GM21381 (cell line): ENCODE measurements around the gene SPRR3.

ENCODE experiments used
- ATAC-seq: cut with Tn5 transposase; IDR thresholded peaks from one replicate; pipeline ENCODE4 v1.9.1; 2021; ENCODE audit warnings: mild to moderate bottlenecking, moderate library complexity; ENCODE audit not compliant: unreplicated experiment

Gene SPRR3

GRCh38 chr1:153001382-153001781 lies at the start of gene SPRR3:
TSS of gene SPRR3 (plus strand) at chr1:153001749. CDS start at chr1:153003021, 1,272 bp downstream.
- no peak for ATAC-seq

DNA sequence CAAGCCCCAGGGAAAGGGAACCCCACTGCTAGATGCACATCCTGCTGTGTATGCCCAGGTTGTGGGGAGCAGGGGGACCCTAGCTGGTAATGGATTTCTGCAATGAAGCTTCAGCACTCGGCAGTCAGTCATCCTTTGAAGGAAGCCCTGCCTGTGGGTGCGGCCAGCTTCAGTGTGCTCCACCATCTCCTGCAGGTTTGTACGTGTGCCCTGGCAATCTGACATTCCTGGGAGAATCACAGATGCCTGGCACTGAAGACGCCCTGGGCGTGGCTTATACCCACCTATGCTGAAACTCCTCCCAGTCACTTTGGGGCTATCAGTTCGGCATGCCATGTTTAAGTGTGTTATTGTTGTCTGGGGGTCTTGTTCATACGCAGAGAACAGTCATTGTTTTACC lies 47.8 kb upstream of the SPRR3 start:
- no peak for ATAC-seq

DNA sequence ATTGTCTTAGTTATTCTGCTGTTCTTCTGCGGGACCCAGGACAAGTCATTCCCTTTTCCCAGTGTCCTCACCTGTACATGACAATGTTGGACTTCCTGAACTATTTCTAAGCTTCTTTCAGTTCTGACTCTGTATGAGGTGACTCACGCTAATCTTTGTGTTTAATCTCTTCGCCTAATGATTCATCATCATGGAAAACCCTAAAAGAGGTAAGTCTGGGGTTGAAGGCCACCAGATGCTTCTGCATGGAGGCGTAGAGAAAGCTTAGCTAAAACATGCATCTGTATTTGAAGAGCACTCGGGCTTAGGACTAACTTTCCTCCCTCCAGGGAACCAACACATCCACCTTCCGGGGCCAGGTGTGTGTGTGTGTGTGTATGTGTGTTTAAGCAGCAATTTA lies 47.1 kb upstream of the SPRR3 start:
- ATAC-seq, result no peak

DNA sequence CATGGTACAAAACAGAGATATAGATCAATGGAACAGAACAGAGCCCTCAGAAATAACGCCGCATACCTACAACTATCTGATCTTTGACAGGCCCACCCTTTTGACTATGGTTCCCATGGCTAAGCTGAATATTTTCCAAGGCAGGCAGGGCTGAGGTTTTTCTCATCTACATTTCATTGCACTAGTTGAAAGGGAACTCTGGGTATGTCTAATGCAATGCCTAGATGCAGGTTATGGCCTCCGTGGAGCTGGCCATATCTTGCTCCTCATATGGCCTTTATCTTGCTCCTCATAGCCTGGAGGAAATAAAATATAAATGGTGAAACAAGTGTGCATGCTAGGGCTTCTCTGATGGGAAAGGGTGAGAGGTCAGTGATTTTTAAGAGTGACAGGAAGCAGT lies 44.0 kb upstream of the SPRR3 start:
- ATAC-seq, result no peak

- no peak for ATAC-seq
Observed at GRCh38 chr1:152959273-152959672, 42.3 kb upstream of the SPRR3 start.

- ATAC-seq, result no peak
Observed at GRCh38 chr1:152959801-152960451, 41.6 kb upstream of the SPRR3 start.

GRCh38 chr1:152960452-152961044 lies 41.0 kb upstream of the SPRR3 start:
- no peak for ATAC-seq

DNA sequence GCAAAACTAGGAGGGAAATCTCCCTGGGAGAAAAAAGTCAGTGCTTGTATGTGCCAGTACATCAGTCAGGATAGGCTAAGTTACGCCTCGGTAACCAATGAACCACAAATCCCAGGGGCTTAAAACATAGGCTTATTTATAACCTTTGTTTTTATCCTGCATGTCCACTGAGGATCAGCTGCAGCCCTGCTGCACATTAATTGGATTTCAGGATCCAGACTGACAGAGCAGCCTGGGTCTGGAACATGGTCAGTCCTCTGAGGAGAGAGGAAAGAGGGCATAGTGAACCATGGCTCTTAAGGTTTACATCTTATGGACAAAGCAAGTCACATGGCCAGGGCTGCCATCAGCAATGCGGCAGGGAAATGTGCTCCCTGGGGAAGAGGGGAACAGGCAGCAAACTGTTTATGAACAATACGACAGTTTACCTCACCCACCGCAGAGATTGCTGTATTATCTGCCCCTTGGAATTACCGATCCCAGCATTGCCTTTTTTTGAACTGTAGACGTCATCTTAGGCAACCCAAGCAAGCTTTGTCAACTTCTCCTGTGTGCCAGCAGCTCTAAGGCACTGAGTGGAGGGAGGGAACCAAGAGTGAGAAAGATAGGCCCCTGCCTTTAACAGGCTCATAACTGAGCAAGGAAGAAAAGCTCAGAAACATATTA lies 40.2 kb upstream of the SPRR3 start:
- no peak for ATAC-seq

DNA sequence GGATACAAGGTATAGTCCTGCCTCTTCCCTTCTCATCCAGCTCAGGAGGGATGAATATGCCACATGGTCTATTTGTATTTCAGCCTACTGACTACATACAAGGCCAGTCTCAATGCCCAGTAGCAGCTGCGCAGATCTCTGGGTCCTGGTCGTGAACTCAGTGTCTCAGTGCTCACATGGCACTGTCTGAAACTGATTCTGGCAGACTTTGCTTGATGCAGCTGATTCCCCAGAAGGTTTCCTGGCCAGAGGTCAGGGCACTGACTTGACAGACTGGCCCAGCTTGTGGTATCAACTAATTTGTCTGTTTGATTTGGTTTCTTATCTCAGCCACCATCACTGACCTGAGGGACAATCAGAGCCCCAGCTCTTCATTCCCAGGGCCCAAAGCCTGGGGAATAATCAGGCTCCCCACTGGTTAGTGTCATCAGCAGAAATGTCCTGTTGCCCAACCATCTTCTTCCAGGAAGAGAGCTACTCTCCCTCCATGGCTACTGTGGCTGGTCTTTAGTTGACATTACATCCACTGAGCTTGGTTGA lies 38.6 kb upstream of the SPRR3 start:
- ATAC-seq, result no peak

GRCh38 chr1:152964536-152964935 lies 37.0 kb upstream of the SPRR3 start:
- no peak for ATAC-seq

GRCh38 chr1:152965853-152966252 lies 35.7 kb upstream of the SPRR3 start:
- no peak for ATAC-seq

DNA sequence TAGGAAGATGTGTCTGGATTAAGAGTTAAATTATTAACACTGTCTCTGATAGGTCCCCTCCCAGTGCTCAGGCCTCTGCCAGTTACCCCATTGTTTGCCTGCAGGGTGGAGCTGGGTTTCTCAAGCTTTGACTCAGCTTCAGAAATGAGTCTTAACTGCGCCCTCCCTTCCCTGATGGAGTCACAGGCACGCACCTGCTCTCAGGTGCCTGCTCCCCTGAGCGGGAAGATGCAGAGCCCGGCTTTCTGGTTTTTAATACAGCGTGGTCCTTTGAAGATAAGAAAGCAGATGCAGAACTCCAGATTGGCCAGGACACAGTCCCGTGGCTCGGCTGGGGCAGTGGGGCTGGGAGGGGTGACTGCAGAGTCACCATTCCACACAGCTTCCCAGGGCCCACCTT lies 34.3 kb upstream of the SPRR3 start:
- ATAC-seq, result no peak

DNA sequence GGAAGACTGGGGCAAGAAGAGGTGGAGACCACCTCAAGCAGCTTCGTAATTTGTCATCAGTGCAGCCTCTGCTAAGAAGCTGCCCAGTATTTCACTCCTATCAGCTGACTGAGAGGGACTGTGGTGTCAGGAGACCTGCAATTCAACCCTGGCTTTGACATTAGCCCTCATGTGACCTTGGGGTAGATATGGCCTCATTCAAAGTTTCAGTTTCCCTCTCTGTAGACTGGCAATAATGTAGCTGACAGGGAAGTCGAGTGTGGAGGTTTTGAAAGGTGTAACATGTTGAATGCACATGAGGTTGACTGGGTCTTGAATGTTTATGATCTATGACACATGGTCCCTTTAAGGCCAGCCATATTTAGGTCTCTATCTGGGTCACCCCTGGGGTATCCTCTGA lies 33.3 kb upstream of the SPRR3 start:
- peak; percentile 88 for ATAC-seq

DNA sequence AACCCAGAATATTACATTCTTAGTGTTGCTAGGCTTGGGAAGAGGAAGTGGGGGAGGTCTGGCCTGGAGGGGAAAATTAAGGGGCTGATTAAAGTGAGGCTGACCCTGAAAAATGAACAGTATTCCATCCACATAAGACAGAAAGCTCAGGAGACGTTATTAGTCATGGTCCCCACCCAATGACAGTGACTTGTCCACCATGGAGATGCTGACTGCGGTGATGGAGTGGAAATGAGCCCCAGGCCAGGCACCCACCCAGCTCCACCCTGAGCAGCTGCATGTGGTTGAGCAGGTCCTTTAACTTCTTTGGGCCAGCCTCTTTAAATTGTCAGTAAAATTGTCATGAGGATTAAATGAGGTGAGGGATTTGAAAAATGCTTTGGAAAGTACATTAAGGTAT lies 32.5 kb upstream of the SPRR3 start:
- ATAC-seq, result no peak

DNA sequence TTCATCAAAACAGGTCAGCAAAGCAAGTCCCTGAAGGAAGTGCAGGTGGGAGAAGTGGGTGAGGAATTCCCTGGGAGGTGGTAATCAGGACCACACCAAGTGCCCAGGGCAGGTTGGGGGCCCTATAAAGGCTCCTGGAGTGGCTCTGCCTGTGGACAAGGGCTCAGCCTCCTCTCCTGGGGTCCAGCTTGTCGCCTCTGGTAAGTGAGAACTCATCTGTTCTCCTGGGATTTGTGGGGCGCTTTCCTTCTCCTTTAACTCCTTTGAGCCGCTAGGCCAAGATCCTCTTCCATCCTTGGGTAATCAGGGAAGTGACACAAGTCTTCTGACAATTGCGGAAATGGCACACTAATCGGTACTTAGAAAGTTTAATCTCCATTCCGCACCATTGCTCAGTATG lies 31.1 kb upstream of the SPRR3 start, which contains the start of gene SPRR4:
Gene SPRR4 (plus strand): TSS at position 154 of the 400 bp plus-strand sequence. CDS start 1,243 bp downstream, outside the sequence.
- ATAC-seq, result no peak

DNA sequence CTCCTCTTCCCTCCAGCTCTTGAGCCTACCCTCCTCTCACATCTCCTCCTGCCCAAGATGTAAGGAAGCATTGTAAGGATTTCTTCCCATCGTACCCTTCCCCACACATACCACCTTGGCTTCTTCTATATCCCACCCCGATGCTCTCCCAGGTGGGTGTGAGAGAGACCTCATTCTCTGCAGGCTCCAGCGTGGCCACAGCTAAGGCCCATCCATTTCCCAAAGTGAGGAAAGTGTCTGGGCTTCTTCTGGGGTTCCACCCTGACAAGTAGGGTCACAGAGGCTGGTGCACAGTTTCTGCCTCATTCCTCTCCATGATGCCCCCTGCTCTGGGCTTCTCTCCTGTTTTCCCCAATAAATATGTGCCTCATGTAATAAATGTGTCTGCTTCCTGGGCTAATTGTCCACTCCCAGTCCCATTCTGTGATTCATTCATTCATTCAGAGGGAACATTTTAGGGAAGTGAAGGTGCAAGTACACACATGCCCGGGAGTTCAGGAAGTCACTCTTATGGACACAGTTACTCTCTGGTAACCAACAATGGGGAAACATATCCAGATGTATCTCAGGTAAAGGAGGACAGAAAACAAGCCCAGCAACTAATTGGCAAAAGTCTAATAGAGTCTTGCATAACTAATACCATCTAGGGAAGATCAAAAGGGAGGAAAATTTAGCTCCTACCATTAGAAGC lies 29.2 kb upstream of the SPRR3 start:
- no peak for ATAC-seq

DNA sequence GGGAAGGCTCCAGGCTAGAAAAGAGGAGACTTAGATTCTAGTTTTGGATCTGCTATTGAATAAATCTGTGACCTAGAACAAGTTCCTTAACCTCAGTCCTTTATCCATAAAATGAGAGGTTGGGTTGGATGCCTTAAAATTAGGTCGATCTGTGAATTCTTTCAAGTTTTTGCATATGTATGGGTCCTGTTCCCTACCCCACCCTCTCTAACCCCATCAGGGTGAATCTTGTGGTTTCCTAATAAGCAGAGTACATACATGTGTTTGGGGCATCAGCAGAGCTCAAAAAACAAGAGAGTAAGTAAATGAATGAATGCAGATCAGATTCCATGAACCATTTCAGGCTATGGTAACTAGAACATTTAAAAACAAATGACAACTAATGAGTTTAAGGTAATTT lies 24.9 kb upstream of the SPRR3 start:
- no peak for ATAC-seq

DNA sequence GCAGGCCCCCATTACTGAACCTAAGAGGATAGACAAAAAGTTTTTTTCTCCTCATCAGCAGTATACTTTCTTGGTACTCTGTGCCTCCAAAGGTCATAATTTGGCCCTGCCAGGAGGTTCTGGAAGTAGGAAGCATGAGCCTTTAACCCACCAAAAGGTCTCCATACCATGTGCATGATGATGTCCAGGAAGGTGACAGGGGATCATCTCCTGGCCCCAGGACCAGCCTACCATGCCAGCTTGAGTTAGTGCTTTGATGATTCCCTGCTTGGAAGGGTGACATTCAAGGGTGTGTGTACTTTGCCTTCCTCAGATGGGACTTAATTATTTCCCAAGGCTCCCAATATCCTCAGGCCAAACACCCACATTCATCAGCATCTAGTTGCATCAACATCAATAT lies 23.9 kb upstream of the SPRR3 start:
- no peak for ATAC-seq

DNA sequence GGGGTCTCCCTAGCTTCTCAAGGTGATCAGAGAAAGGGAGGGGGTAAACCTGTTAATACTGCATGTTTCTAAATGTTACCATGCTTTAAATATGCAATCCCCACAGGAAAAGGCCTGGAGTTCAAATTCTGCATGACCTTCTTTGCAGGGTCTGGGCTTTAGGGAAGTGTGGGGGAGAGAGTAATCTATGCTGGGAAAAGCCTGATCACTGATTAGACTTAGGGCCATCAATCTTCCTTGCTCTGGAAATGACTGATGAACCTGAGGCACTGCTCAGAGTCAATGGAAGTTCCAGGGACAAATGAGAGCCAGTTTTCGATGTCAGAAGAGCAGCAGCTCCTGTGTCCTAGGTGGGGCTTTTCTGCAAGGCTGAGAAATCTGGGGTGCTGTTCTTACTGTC lies 20.9 kb upstream of the SPRR3 start:
- no peak for ATAC-seq

DNA sequence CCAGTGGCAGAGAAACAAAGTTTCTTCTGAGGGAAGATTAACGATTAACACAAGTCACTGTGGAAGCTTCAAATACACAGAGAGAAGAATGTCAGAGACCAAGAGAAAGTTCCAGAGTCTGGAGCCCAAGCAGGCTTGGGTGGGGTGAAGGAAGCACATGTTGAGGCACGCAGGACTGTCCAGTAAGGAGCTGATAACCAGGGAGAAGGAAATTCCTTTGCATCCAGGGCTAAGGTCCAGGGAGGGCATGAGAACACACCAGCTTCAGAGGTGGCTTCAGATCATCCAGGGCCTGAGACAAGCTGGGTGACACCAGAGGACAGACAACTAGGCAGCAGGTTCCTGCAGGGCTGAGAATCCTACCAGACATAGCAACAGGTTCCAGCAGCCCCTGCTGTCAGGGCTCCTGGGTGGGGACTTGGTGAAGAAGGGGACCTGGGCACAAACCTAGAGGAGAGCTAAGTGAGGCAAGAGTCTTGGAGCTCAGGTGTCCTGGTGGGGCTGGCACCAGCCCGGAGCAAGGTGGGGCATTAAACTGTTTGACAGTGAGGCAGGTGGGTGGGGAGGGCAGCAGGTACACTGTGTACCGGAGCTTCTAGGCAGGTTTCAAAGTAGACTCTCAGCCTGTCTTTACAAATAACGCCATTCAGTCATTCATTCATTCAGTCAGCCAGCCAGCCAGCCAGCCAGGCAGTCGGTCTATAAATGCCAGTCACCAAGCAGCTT lies 20.2 kb upstream of the SPRR3 start:
- ATAC-seq, result no peak

DNA sequence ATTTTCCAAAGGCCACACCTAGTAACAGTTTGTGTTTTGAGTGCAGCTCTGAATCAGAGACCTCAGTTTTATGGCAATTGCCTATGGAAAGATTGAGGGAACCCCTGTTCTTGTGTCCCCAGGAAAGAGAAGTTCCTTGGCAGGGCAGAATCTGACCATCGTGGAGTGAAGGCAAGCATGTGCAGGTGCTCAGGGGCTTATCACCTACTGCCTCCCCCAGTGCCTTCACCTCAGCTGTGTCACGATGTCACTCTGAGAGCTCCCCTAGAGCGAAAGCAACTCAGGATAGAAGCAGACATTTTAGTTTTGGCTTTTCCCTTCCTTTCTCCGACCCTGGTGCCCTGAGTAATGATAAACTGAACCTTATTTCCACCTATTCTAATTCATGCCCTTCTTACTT lies 19.5 kb upstream of the SPRR3 start:
- ATAC-seq, result no peak
